ENCODE data around the gene FBXO31. TPM values are rescaled to one million over a fixed set of nuclear protein-coding genes. Genes with fewer than 3 reads are reported as not detected.

Gene FBXO31
- total RNA-seq, 1 donor from 2014 or later, result 29.9 TPM

DNA sequence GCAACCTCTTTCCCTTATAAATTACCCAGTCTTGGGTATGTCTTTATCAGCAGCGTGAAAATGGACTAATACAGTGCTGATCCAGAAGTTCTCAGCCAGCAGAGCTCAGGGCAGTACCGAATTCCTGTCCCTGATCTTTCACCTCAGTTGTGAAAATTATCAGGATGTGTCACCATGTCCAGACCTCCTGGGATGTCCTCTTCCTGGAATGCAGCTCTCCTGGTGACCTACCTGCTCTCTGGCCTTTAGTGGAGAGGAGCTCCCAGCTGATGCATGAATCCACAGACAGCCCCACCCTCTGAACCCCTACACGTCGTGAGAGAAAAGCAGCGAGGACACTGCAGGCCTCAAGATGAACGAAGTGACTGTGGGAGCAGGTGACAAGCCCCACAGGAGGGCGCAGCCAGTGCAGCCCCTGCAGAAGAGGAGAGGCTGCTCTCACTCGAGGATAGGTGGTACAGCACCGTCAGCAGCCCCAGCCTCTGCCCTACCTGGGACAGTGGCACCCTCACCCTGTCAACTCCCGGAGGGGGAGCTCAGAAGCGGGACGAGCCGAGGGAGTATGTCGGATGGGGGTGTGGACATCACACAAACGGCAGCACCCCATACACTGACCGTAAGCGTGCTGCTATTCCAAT, 44.4 kb downstream of the FBXO31 start:
- no peak for DNase-seq
- Histone ChIP-seq H3K27ac (no peak overlapping the region), H3K27me3 (no peaks in the 10 kb centered on the region), H3K9me3 (no peaks in the 10 kb centered on the region), H3K4me3 (no peak overlapping the region), H3K4me1 (peaks cover under 1% of the 10 kb centered on the region), H3K36me3 (peaks cover 60% of the 10 kb centered on the region)
- TF ChIP-seq, protein P1, sequence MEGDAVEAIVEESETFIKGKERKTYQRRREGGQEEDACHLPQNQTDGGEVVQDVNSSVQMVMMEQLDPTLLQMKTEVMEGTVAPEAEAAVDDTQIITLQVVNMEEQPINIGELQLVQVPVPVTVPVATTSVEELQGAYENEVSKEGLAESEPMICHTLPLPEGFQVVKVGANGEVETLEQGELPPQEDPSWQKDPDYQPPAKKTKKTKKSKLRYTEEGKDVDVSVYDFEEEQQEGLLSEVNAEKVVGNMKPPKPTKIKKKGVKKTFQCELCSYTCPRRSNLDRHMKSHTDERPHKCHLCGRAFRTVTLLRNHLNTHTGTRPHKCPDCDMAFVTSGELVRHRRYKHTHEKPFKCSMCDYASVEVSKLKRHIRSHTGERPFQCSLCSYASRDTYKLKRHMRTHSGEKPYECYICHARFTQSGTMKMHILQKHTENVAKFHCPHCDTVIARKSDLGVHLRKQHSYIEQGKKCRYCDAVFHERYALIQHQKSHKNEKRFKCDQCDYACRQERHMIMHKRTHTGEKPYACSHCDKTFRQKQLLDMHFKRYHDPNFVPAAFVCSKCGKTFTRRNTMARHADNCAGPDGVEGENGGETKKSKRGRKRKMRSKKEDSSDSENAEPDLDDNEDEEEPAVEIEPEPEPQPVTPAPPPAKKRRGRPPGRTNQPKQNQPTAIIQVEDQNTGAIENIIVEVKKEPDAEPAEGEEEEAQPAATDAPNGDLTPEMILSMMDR (IDR thresholded peaks at IDR 0.05), result no peak
- intact Hi-C loops (cut with DNase I), result no loop called here
- ATAC-seq, result no peak

DNA sequence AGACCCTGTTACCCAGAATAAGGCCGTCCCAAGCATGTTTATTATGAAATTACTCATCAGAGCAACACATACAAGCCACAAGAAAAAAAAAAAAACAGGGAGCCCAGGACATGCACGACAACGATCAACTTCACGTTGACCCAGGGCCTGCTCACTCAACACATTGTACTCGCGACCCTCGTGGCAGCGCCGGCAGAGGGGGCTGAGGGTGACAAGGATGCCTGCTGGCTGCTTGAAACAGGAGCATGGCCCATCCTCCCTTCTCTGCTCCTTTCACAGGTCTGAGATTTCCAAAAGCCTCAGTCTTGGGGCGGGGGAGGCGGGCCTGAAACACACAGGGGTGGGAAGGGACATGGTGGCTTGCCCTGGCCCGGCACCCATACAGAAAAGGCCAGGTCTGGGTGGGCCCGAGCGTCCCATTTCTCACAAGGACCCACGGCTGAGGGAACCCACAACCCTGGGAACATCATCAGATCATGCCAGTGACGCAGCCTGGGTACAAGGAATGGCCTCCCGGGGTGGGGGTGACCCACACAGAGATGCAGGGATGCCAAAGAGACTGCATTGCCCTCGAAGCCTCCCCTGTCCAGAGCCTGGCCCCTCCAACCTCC, 45.3 kb downstream of the FBXO31 start:
- no peaks in the 10 kb centered on the region for H3K4me1 ChIP-seq
- no peak overlapping the region for H3K27ac ChIP-seq
- H3K9me3 ChIP-seq, result no peaks in the 10 kb centered on the region
- TF ChIP-seq, protein P1 (IDR thresholded peaks at IDR 0.05), result no peak
- H3K36me3 ChIP-seq, result peaks cover 65% of the 10 kb centered on the region
- no peaks in the 10 kb centered on the region for H3K27me3 ChIP-seq
- no peak for ATAC-seq
- intact Hi-C loops (cut with DNase I), result no loop called here
- H3K4me3 ChIP-seq, result no peak overlapping the region
- DNase-seq, result no peak

DNA sequence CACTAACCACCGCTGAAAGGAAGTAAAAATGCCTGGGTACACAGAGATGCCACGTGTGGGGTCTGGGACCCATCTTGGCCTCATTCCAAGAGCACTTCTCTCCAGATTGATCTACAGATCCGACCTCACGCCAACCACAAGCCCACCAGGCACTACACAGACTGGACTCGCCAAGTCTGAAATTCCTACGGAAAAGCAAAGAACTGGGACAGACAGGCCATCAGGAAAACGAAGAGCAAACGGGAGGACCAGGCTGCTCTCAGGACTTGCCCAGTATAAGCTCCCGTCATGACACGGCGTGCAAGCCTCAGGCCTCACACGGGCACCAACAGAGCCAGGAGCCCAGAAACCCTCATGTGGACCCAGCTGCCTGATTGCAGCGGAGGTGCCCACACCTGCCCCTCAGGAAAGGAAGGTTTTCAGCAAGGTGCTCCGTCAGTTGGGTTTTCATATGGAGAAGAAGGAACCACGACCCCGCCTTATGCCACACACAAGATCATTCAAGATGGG, 46.3 kb downstream of the FBXO31 start:
- DNase-seq (no peak), ATAC-seq (no peak)
- Histone ChIP-seq H3K36me3 (peaks cover 59% of the 10 kb centered on the region), H3K27me3 (no peaks in the 10 kb centered on the region), H3K4me1 (no peaks in the 10 kb centered on the region), H3K4me3 (no peak overlapping the region), H3K27ac (no peak overlapping the region), H3K9me3 (no peaks in the 10 kb centered on the region)
- intact Hi-C loops (cut with DNase I), result no loop called here
- TF ChIP-seq, protein P1 (IDR thresholded peaks at IDR 0.05), result no peak

DNA sequence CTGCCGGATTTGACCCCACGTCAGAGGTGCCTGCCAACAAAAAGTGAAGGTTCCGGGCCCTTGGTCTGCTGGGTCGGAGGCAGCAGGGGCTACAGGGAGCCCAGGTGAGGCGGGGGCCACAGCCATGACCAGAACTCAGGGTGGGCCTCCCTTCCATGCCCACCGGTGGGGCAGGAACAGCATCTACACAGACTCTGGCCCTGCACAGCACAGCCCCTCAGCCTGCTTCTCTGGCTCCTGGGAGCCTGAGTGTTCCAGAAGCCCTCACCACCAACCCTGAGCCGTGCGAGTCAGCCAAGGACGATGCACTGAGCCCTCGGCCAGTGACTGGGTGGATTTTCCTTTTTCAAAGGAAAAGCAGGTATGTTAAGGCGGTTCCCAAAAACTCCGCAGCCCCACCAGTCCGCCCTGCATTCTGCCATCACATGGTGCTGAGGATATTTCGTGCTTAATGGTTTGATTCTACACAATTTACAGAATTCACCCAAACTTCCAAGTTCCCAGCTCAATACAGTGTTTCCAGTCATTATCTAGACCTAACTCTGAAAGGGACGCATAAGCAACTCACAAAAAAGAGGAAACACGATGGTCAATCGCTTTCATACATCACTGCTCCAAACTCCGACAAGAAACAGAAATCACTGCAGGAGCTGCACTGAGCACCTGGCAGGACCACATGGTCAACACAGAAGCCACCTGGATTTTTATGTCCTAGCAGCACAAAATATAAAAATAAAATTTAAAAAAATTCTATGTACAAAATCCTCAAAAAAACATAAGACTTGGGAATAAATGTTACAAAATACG, 46.9 kb downstream of the FBXO31 start:
- no peak for ATAC-seq

DNA sequence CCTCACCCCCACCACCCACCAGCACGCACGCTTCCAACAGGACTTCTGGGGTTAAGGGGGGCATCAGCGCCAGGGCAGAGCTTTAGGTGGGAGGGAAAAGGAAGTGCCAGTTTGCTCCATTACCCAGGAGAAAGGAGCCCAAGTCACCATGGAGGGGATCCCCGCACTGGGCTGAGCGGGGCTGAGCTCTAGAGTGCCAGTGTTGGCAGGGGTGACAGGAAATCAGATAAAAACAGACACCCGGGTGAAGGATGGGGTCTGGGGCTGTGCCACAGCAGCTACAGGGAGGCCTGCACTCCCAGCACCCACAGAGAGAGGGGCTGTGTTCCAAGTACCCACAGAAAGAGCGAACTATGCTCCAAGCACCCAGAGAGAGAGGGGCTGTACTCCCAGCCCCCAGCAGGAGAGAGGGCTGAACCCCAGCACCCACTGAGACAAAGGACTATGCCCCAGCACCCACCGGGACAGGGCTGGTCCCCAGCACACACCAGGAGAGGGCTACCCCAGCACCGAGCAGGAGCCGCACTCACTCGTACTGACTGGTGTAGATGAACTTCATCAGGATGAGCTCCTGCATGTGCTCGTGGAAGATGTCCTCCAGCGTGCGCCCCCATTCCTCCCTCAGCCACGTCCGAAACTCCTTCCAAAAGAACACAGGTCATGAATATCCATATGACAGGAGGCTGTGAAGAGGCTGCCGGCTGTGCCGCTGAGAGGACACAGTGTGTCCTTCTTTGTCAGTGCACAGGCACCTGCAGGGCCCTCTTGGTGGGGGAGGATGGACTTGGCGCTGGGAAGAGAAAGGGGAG, 47.7 kb downstream of the FBXO31 start:
- Histone ChIP-seq H3K27ac (no peak overlapping the region), H3K36me3 (peaks cover 60% of the 10 kb centered on the region), H3K27me3 (no peaks in the 10 kb centered on the region), H3K4me1 (no peaks in the 10 kb centered on the region), H3K4me3 (no peak overlapping the region), H3K9me3 (no peaks in the 10 kb centered on the region)
- intact Hi-C loops (cut with DNase I), result no loop called here
- DNase-seq (no peak), ATAC-seq (no peak)
- TF ChIP-seq, protein P1 (IDR thresholded peaks at IDR 0.05), result no peak

More for the DNA sequence above, 46.9 kb downstream of the FBXO31 start:
- H3K27ac ChIP-seq, result no peak overlapping the region
- DNase-seq, result no peak
- no peaks in the 10 kb centered on the region for H3K4me1 ChIP-seq
- intact Hi-C loops (cut with DNase I), result no loop called here
- TF ChIP-seq, protein P1 (IDR thresholded peaks at IDR 0.05), result no peak
- H3K9me3 ChIP-seq, result no peaks in the 10 kb centered on the region
- no peaks in the 10 kb centered on the region for H3K27me3 ChIP-seq
- H3K4me3 ChIP-seq, result no peak overlapping the region
- peaks cover 59% of the 10 kb centered on the region for H3K36me3 ChIP-seq

All from upper lobe of right lung (tissue), 1 donor.